Measurements from ENCODE around the gene THOC6.

THOC6 gene

GRCh38 chr16:3009568-3010390 is 14.1 kb upstream of the THOC6 start:
- H3K9me3 ChIP-seq (ENCODE audit: control insufficient read depth, low read length), result no peaks in the 10 kb centered on the region
- H3K27me3 ChIP-seq (replicated peaks; ENCODE audit: control insufficient read depth, insufficient read depth, low read length), result peaks cover 61% of the 10 kb centered on the region
- H3K4me1 ChIP-seq (ENCODE audit: control insufficient read depth, insufficient read depth, low read length), result peaks cover 11% of the 10 kb centered on the region
- no peak overlapping the region for H3K9ac ChIP-seq (ENCODE audit: low read length)
- no peak for DNase-seq (ENCODE audit: low read depth)
- no peaks in the 10 kb centered on the region for H3K36me3 ChIP-seq (ENCODE audit: control insufficient read depth, insufficient read depth, low read length, severe bottlenecking)
- H3K4me3 ChIP-seq (ENCODE audit: low read length), result no peak overlapping the region

GRCh38 chr16:3010510-3010909 is 13.3 kb upstream of the THOC6 start:
- Histone ChIP-seq H3K27me3 (replicated peaks; ENCODE audit: control insufficient read depth, insufficient read depth, low read length) (peaks cover 63% of the 10 kb centered on the region), H3K9ac (ENCODE audit: low read length) (no peak overlapping the region), H3K36me3 (ENCODE audit: control insufficient read depth, insufficient read depth, low read length, severe bottlenecking) (no peaks in the 10 kb centered on the region), H3K4me3 (ENCODE audit: low read length) (no peak overlapping the region), H3K9me3 (ENCODE audit: control insufficient read depth, low read length) (no peaks in the 10 kb centered on the region), H3K4me1 (ENCODE audit: control insufficient read depth, insufficient read depth, low read length) (peaks cover 11% of the 10 kb centered on the region)
- no peak for DNase-seq (ENCODE audit: low read depth)

- peaks cover 11% of the 10 kb centered on the region for H3K4me1 ChIP-seq (ENCODE audit: control insufficient read depth, insufficient read depth, low read length)
- no peak for DNase-seq (ENCODE audit: low read depth)
- no peaks in the 10 kb centered on the region for H3K36me3 ChIP-seq (ENCODE audit: control insufficient read depth, insufficient read depth, low read length, severe bottlenecking)
- H3K4me3 ChIP-seq (ENCODE audit: low read length), result no peak overlapping the region
- H3K27me3 ChIP-seq (replicated peaks; ENCODE audit: control insufficient read depth, insufficient read depth, low read length), result peaks cover 55% of the 10 kb centered on the region
- no peak overlapping the region for H3K9ac ChIP-seq (ENCODE audit: low read length)
- no peaks in the 10 kb centered on the region for H3K9me3 ChIP-seq (ENCODE audit: control insufficient read depth, low read length)
Measured at GRCh38 chr16:3012246-3012645, 11.6 kb upstream of the THOC6 start.

GRCh38 chr16:3012828-3013420 is 10.9 kb upstream of the THOC6 start, which contains the start of gene CLDN9:
CLDN9 (plus strand) TSS chr16:3012923; CDS start chr16:3013363, 440 bp downstream.
- no peak within 1 kb of the TSS for H3K4me3 ChIP-seq (ENCODE audit: low read length)
- H3K36me3 ChIP-seq (ENCODE audit: control insufficient read depth, insufficient read depth, low read length, severe bottlenecking), result no peaks in the 10 kb centered on the region
- no peaks in the 10 kb centered on the region for H3K9me3 ChIP-seq (ENCODE audit: control insufficient read depth, low read length)
- DNase-seq (ENCODE audit: low read depth), result no peak
- no peak within 1 kb of the TSS for H3K9ac ChIP-seq (ENCODE audit: low read length)
- peaks cover 50% of the 10 kb centered on the region for H3K27me3 ChIP-seq (replicated peaks; ENCODE audit: control insufficient read depth, insufficient read depth, low read length)
- peaks cover 7% of the 10 kb centered on the region for H3K4me1 ChIP-seq (ENCODE audit: control insufficient read depth, insufficient read depth, low read length)

GRCh38 chr16:3013491-3013951 is 10.3 kb upstream of the THOC6 start:
- Histone ChIP-seq H3K9ac (ENCODE audit: low read length) (no peak overlapping the region), H3K9me3 (ENCODE audit: control insufficient read depth, low read length) (no peaks in the 10 kb centered on the region), H3K4me1 (ENCODE audit: control insufficient read depth, insufficient read depth, low read length) (peaks cover 2% of the 10 kb centered on the region), H3K36me3 (ENCODE audit: control insufficient read depth, insufficient read depth, low read length, severe bottlenecking) (no peaks in the 10 kb centered on the region), H3K27me3 (replicated peaks; ENCODE audit: control insufficient read depth, insufficient read depth, low read length) (peaks cover 49% of the 10 kb centered on the region), H3K4me3 (ENCODE audit: low read length) (no peak overlapping the region)
- no peak for DNase-seq (ENCODE audit: low read depth)

GRCh38 chr16:3013998-3014690 is 9.7 kb upstream of the THOC6 start:
- Histone ChIP-seq H3K36me3 (ENCODE audit: control insufficient read depth, insufficient read depth, low read length, severe bottlenecking) (no peaks in the 10 kb centered on the region), H3K4me1 (ENCODE audit: control insufficient read depth, insufficient read depth, low read length) (no peaks in the 10 kb centered on the region), H3K27me3 (replicated peaks; ENCODE audit: control insufficient read depth, insufficient read depth, low read length) (peaks cover 46% of the 10 kb centered on the region), H3K9me3 (ENCODE audit: control insufficient read depth, low read length) (no peaks in the 10 kb centered on the region), H3K4me3 (ENCODE audit: low read length) (no peak overlapping the region), H3K9ac (ENCODE audit: low read length) (no peak overlapping the region)
- DNase-seq (ENCODE audit: low read depth), result no peak

GRCh38 chr16:3014971-3015370 is 8.9 kb upstream of the THOC6 start:
- Histone ChIP-seq H3K4me3 (ENCODE audit: low read length) (no peak overlapping the region), H3K4me1 (ENCODE audit: control insufficient read depth, insufficient read depth, low read length) (peaks cover 2% of the 10 kb centered on the region), H3K9ac (ENCODE audit: low read length) (no peak overlapping the region), H3K27me3 (replicated peaks; ENCODE audit: control insufficient read depth, insufficient read depth, low read length) (peaks cover 46% of the 10 kb centered on the region), H3K9me3 (ENCODE audit: control insufficient read depth, low read length) (no peaks in the 10 kb centered on the region), H3K36me3 (ENCODE audit: control insufficient read depth, insufficient read depth, low read length, severe bottlenecking) (no peaks in the 10 kb centered on the region)
- no peak for DNase-seq (ENCODE audit: low read depth)

- H3K4me1 ChIP-seq (ENCODE audit: control insufficient read depth, insufficient read depth, low read length), result peaks cover 3% of the 10 kb centered on the region
- no peaks in the 10 kb centered on the region for H3K36me3 ChIP-seq (ENCODE audit: control insufficient read depth, insufficient read depth, low read length, severe bottlenecking)
- no peak overlapping the region for H3K4me3 ChIP-seq (ENCODE audit: low read length)
- DNase-seq (ENCODE audit: low read depth), result no peak
- H3K9me3 ChIP-seq (ENCODE audit: control insufficient read depth, low read length), result no peaks in the 10 kb centered on the region
- H3K27me3 ChIP-seq (replicated peaks; ENCODE audit: control insufficient read depth, insufficient read depth, low read length), result peaks cover 46% of the 10 kb centered on the region
- H3K9ac ChIP-seq (ENCODE audit: low read length), result no peak overlapping the region
Measured at GRCh38 chr16:3015865-3016521, 7.8 kb upstream of the THOC6 start.

GRCh38 chr16:3017344-3017743 is 6.5 kb upstream of the THOC6 start:
- Histone ChIP-seq H3K9me3 (ENCODE audit: control insufficient read depth, low read length) (no peaks in the 10 kb centered on the region), H3K27me3 (replicated peaks; ENCODE audit: control insufficient read depth, insufficient read depth, low read length) (peaks cover 37% of the 10 kb centered on the region), H3K4me3 (ENCODE audit: low read length) (no peak overlapping the region), H3K36me3 (ENCODE audit: control insufficient read depth, insufficient read depth, low read length, severe bottlenecking) (no peaks in the 10 kb centered on the region), H3K4me1 (ENCODE audit: control insufficient read depth, insufficient read depth, low read length) (peaks cover 10% of the 10 kb centered on the region), H3K9ac (ENCODE audit: low read length) (no peak overlapping the region)
- no peak for DNase-seq (ENCODE audit: low read depth)

GRCh38 chr16:3017794-3018506 is 5.9 kb upstream of the THOC6 start, which contains the start of gene CLDN6:
CLDN6 (minus strand) TSS chr16:3018183; CDS start chr16:3016021, 2,162 bp downstream.
- Histone ChIP-seq H3K9me3 (ENCODE audit: control insufficient read depth, low read length) (no peaks in the 10 kb centered on the region), H3K4me1 (ENCODE audit: control insufficient read depth, insufficient read depth, low read length) (peaks cover 17% of the 10 kb centered on the region), H3K27me3 (replicated peaks; ENCODE audit: control insufficient read depth, insufficient read depth, low read length) (peaks cover 32% of the 10 kb centered on the region), H3K4me3 (ENCODE audit: low read length) (no peak within 1 kb of the TSS), H3K9ac (ENCODE audit: low read length) (no peak within 1 kb of the TSS), H3K36me3 (ENCODE audit: control insufficient read depth, insufficient read depth, low read length, severe bottlenecking) (no peaks in the 10 kb centered on the region)
- DNase-seq (ENCODE audit: low read depth), result no peak
